Retinal pigment epithelial cell (primary cell): ENCODE results near the gene HNRNPLL.
"Not testable (repeated sequence)": the region's sequence is repeated elsewhere in the genome, so short reads cannot be mapped to it uniquely, and the experiment has no call there.

ENCODE experiments used
- DNase-seq: peaks from one replicate; pipeline ENCODE4 v3.0.0-alpha.2; 2010; ENCODE audit warnings: low read depth
- H3K4me3 ChIP-seq: 2 replicates; pipeline ENCODE4 v1.5.1; 2011; ENCODE audit warnings: mild to moderate bottlenecking, low read length, control low read depth, moderate library complexity
- CTCF ChIP-seq: conservative IDR thresholded peaks from 2 replicates; pipeline ENCODE4 v1.5.1; 2011; ENCODE audit warnings: low read depth, low read length, control low read depth, inconsistent platforms

HNRNPLL gene

GRCh38 chr2:38617301-38617700 is 14.6 kb upstream of the HNRNPLL start:
- DNase-seq, result no peak
- no peak overlapping the region for H3K4me3 ChIP-seq
- no peak for TF ChIP-seq CTCF

- H3K4me3 ChIP-seq, result no peak overlapping the region
- no peak for TF ChIP-seq CTCF
- no peak for DNase-seq
Observed at GRCh38 chr2:38615237-38615636, 12.5 kb upstream of the HNRNPLL start.

- no peak for DNase-seq
- no peak for TF ChIP-seq CTCF
- no peak overlapping the region for H3K4me3 ChIP-seq
Observed at GRCh38 chr2:38613849-38614213, 11.1 kb upstream of the HNRNPLL start.

- H3K4me3 ChIP-seq, result no peak overlapping the region
- TF ChIP-seq CTCF, result no peak
- DNase-seq, result no peak
Observed at GRCh38 chr2:38613126-38613848, 10.6 kb upstream of the HNRNPLL start.

- no peak overlapping the region for H3K4me3 ChIP-seq
- no peak for DNase-seq
- no peak for TF ChIP-seq CTCF
Observed at GRCh38 chr2:38610851-38611801, 8.4 kb upstream of the HNRNPLL start.

- not testable (repeated sequence) for H3K4me3 ChIP-seq, DNase-seq
Observed at GRCh38 chr2:38609246-38609645, 6.5 kb upstream of the HNRNPLL start.

GRCh38 chr2:38608755-38609154 is 6.0 kb upstream of the HNRNPLL start:
- no peak for TF ChIP-seq CTCF
- no peak overlapping the region for H3K4me3 ChIP-seq
- no peak for DNase-seq
